Measurements from ENCODE around the gene BRWD1.

The BRWD1 gene

GRCh38 chr21:39327727-39328126 lies 14.3 kb upstream of the BRWD1 start:
- TF ChIP-seq, protein P1, sequence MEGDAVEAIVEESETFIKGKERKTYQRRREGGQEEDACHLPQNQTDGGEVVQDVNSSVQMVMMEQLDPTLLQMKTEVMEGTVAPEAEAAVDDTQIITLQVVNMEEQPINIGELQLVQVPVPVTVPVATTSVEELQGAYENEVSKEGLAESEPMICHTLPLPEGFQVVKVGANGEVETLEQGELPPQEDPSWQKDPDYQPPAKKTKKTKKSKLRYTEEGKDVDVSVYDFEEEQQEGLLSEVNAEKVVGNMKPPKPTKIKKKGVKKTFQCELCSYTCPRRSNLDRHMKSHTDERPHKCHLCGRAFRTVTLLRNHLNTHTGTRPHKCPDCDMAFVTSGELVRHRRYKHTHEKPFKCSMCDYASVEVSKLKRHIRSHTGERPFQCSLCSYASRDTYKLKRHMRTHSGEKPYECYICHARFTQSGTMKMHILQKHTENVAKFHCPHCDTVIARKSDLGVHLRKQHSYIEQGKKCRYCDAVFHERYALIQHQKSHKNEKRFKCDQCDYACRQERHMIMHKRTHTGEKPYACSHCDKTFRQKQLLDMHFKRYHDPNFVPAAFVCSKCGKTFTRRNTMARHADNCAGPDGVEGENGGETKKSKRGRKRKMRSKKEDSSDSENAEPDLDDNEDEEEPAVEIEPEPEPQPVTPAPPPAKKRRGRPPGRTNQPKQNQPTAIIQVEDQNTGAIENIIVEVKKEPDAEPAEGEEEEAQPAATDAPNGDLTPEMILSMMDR (IDR thresholded peaks at IDR 0.05), result no peak

DNA sequence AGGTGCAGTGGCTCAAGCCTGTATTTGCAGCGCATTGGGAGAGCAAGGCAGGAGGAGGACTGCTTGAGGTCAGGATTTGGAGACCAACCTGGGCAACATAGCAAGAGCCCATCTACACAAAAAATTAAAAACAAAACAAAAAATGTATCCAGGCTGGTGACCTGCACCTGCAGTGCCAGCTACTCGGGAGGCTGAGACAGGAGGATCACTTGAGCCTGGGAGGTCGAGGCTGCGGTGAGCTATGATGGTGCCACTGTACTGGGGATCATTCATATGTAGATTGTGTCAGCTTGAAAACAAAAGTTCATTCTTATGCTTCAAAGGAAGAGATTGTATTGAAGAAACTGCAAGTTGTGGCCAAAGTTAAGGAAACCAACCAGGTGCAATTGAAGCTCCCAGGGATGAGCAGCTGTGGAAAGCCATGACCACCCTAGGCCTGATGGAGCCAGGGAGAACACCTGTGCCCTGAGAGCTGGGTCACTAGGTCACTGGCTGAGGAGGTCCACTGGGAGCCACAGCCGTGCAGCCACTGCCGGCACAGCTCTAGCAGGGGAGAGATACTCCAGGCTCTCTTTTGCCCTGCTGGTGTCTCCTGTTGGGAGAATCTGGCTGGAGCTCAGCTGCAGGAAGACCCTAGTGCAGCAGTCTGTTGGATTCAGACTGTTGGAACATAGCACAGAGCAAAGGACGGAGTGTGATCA lies 13.3 kb upstream of the BRWD1 start:
- TF ChIP-seq, protein P1 (IDR thresholded peaks at IDR 0.05), result no peak

DNA sequence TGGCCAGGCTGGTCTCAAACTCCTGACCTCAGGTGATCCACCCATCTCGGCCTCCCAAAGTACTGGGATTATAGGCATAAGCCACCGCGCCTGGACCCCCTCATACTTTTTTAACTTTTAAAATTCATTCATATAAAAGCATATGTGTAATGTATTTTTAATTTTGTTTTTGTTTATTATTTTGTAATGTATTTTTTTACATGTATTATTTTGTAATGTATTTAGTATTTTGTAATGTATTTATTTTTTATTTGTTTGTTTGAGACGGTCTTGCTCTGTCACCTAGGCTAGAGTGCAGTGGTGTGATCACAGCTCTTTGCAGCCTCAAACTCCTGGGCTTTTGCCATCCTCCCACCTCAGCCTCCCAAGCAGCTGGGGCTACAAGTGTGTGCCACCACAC lies 12.0 kb upstream of the BRWD1 start:
- TF ChIP-seq, protein P1 (IDR thresholded peaks at IDR 0.05), result no peak

- TF ChIP-seq, protein P1 (IDR thresholded peaks at IDR 0.05), result no peak
These were observed 8.0 kb upstream of the BRWD1 start for GRCh38 chr21:39321424-39321823.

- TF ChIP-seq, protein P1 (IDR thresholded peaks at IDR 0.05), result no peak
These were observed 6.4 kb upstream of the BRWD1 start for GRCh38 chr21:39319814-39320332.

DNA sequence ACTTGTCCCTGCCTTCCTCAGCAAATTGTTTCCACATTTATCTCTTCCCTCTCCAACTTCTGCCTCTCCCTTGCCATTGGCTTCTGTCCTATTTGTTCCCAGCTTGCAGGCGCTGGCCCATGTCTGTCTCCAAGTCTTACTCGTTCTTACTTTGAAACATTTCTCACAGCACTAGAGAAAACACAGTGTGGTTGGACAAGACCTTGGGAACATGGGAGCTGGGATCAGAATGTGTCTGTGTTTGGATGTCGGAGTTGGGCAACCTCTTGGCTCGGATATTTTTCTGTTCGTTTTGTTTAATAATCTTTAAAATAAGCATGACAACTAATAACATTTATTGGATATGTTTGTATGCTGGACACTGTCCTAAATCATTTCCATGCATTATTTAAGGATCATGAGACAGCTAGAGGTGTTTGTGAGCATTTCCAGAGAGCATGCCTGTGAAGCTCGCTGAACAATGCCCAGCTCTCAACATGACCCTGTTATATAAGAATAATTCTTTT lies 5.9 kb upstream of the BRWD1 start:
- TF ChIP-seq, protein P1 (IDR thresholded peaks at IDR 0.05), result no peak

DNA sequence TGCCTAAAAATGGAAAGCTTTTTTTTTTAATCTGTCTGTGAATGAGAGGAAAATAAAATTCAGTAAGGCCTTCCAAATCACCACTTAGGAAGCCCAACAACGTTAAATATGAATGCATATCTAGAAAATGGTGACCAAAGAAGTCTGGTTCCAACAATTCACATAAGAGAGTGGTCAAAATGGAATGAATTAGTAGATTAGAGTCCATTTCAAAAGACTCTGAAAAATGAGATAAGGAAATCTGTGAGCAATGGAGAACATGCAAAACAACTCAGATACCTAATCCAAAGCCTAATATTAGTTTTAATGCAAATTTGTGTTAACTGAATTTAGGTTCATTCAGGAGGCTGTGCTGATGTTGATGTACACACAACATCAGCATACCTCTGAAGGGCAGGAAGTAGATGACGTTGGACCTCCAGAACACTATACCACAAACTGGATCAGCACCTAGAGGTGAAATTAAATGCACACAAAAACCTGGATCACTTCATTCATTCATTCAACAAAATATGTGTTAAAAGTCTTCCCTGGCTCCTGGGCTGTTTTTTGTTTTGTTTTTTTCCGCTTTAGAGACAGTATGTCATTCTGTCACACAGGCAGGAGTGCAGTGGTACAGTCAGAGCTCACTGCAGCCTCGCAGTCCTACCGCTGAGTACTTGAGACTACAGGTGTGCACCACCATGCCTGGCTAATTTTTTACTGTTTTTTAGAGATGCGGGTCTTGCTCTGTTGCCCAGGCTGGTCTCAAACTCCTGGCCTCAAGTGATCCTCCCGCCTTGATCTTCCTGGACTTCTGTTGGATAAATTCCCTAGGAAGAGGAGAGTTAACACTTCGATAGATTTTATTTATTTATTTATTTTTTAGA lies 4.9 kb upstream of the BRWD1 start:
- TF ChIP-seq, protein P1 (IDR thresholded peaks at IDR 0.05), result no peak

Measured in LNCAP (cell line).